GM19397 (cell line): ENCODE results near the gene FXYD5.
A peak's percentile ranks its signal among the peaks of the same experiment; 100 is the strongest.
"Not testable (repeated sequence)": the region's sequence is repeated elsewhere in the genome, so short reads cannot be mapped to it uniquely, and the experiment has no call there.

Source experiments
- ATAC-seq: cut with Tn5 transposase; IDR thresholded peaks from one replicate; pipeline ENCODE4 v1.9.1; 2021; ENCODE audit warnings: mild to moderate bottlenecking, moderate library complexity; ENCODE audit not compliant: unreplicated experiment

The FXYD5 gene

DNA sequence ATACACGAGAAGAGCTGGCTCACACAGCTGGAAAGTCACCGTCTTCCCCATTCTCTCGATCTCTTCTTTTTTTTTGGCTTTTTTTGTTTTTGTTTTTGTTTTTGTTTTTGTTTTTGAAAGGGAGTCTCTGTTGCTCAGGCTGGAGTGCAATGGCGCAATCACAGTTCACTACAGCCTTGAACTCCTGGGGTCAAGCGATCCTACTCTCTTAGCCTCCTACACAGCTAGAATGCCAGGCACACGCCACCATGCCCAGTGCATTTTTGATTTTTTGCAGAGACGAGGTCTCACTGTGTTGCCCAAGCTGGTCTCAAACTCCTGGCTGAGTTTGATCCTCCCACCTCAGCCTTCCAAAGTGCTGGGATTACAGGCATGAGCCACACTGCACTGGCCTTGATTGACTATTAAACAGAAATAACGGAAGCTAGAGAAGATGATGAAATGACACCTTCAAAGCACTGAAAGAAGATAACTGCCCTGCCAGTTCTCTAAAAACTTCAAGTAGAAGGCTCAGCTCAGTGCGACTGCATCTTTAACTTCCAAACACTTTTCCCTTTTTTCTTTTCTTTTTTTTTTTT, 34.9 kb upstream of the FXYD5 start:
- ATAC-seq: no peak

DNA sequence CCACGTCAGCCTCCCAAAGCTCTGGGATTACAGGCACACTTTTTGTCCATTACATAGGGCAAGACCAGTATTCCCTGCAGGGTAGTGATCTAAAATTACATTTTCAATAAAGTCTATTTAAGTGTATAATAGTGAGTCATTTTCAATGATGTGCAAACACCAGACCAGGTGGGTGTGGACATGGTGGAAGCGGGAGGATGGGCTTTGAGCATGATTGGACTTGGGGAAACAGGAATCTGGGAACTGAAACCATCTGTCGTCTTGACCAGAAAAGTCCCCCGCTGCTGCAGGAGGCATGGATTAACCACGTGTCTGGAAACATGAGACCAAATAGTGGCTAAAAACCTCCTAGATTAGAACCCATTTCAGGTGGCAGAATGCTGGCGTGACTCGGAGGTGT, 34.0 kb upstream of the FXYD5 start:
- no peak for ATAC-seq

DNA sequence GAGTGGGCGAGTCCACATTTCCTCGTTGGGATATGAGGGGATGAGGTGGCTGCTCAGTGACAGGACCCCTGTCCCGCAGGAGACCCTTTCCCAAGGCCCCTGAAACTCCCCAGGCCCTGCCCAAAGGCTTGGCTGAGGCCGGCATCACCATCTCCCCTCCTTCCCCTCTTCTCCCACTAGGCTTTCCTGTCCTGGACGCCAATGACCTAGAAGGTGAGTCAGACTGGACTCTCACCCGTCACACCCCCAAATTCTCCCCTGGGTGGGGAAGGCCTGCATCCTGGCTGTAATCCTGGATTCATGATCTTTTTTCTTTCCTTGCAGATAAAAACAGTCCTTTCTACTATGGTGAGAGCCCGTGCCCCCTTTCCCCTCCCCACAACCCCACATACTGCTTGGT, 33.6 kb upstream of the FXYD5 start:
- ATAC-seq: no peak

DNA sequence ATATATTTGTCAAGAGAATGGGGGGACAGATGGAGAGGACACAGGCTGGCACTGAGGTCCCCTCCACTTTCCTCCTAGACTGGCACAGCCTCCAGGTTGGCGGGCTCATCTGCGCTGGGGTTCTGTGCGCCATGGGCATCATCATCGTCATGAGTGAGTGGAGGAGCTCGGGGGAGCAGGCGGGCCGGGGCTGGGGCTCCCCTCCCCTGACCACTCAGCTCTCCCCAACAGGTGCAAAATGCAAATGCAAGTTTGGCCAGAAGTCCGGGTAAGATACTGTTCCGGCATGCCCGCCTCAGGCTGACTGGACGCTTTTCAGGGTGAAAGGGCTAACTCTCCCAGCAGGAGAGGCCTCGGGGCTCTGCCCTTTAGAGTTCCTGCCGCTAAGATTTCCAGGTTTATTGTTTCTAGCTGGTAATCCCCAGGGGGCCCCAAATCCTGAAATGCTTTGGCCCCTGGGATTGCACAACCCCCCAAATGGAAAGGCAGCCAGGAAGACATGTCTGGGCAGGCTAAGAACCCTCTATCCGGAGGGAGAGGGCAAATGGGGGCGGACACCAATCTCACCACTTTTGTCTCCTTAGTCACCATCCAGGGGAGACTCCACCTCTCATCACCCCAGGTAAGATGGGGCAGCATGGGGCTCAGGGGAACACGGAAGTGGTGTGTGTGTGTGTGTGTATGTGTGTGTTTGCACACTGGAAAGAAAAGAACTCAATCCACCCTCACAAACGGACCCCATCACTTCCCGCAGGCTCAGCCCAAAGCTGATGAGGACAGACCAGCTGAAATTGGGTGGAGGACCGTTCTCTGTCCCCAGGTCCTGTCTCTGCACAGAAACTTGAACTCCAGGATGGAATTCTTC, 31.6 kb upstream of the FXYD5 start:
- ATAC-seq: no peak

DNA sequence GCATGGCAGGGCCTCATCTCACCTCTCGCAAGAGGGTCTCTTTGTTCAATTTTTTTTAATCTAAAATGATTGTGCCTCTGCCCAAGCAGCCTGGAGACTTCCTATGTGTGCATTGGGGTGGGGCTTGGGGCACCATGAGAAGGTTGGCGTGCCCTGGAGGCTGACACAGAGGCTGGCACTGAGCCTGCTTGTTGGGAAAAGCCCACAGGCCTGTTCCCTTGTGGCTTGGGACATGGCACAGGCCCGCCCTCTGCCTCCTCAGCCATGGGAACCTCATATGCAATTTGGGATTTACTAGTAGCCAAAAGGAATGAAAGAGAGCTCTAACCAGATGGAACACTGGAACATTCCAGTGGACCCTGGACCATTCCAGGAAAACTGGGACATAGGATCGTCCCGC, 31.0 kb upstream of the FXYD5 start:
- no peak for ATAC-seq

DNA sequence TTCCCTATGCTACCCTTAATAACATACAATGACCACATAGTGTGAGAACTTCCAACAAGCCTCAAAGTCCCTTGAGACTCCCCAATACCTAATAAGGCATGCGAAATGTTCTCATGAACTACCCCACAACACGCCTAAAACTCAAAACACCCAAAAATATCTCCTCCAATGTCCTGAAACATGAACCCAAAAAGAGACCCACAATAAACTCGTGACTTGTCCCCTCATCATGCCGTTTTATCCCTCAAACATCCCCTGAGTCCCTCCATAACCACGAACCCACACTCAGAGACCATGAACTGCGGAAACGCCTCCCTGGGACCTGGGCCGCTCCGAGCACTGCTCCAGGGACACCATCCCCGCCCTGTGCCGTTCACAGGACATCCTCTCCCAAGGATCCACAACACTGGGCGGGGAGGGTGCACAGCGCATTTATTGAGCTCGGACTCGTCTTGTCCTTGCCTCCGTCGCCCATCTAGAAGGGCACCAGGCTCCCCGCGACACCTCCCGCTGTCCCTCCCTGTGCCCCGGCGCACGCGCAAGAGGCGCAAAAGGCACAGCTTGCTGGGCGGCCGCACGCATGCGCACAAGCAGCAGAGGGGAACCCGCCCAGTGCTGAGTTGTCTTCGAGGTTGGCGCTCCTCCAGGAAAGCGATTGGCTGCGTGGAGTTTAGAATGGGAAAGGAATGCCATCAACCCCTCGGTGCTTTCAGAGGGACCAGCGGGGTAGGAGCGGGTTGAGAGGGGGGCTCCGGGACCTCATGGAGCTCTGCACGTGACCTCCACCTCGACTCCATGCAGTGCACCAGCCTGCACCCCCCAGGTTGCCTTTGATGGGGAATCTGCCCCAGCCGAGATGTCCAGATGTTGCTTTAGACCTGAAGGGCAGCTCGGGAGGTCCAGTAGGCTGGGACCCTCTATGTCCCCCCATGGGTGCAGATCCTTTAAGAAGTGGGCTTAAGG, 30.2 kb upstream of the FXYD5 start:
- ATAC-seq: peak; percentile 69

DNA sequence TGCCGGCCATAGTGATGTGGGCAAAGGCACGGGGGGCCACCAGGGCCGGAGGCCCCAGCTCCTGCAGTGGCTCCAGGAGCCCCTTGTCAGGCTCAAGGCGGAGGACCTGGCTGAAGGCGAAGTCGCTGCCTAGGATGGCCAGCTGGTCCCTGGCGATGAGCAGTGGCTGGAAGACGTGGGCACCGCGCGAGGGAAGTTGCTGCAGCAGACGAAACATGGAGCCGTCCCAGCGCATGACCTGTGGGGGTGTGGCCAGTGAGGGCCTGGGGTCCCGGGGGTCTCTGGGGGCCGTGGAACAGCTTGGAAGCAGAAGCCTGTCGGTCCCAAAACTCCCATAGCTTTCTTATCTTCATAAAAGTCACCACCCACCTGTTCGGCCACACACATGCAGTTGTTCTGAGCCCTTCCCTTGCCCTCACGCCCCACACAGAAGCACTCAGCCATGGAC, 29.2 kb upstream of the FXYD5 start:
- no peak for ATAC-seq

DNA sequence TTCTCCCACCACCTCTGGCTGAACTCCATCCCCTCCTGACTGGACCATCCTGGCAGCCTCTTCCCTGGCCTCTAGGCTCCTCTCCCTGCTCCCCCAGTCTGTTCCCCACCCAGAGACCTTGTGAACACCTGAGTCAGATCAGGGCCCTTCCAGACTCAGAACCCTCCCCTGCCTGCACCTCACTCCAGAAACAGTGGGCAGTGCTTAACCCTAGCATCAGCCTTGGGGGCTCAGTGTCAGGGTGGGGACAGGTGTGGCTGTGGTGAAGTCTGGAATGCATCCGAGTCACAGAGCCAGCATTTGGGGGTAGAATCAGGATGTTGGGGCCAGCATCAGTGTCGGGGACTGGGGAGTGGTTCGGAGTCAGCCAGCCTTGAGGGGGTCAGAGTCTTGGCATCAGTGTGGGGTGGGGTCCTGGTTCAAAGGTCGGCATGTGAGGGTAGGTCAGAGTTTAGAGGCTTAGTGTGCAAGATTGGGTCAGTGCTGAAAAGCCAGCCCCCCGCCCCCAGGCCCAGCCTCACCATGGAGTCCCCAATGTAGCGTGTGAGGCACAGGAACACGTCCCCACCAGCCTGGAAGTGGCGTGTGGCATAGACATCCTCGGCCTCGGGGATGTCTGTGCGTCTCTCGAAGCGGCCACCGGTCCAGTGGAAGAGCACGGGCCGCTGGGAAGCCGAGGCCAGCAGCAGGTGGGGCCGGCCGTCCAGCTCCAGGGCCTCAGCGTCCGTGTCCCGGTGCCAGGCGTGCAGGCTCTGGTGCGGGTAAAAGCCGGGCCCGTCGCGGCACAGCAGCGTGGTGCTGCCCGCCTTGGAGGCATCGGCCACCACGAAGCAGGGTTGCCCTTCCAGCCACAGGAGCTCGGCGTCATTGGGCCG, 28.5 kb upstream of the FXYD5 start:
- no peak for ATAC-seq

DNA sequence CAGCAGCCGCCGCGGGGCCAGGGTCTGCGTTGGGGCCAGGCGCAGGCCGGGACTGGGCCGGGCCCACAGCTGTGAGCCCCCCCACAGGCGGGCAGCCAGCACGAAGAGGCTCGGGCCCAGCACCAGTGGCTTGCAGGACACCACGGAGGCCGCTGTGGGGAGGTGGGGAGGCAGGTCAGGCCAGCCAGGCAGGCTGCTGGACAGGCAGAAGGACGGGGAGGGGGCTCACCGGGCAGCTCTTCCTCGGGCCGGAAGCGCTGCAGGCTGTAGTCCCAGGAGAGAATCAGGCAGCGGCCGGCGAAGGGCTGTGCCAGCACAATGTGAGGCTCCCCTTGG, 27.9 kb upstream of the FXYD5 start:
- no peak for ATAC-seq

DNA sequence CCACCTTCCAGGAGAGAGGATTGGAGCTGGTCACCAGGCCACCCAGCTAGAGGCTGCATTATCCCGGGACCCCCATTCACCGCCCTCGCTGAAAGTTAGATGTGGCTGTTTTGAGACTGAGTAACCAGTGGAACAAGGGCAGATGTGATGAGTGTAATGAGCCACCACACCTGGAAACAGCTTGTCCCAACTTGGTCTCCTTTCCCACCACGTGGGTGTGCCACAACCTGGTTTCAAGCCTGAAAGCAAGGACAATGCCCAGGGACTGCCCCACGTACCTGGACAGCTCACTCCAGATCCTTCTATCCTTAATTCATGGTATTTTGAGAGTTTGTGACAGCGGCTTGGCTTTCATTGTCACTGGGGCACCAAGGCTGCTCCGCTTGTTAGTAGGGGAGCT, 26.7 kb upstream of the FXYD5 start:
- no peak for ATAC-seq

DNA sequence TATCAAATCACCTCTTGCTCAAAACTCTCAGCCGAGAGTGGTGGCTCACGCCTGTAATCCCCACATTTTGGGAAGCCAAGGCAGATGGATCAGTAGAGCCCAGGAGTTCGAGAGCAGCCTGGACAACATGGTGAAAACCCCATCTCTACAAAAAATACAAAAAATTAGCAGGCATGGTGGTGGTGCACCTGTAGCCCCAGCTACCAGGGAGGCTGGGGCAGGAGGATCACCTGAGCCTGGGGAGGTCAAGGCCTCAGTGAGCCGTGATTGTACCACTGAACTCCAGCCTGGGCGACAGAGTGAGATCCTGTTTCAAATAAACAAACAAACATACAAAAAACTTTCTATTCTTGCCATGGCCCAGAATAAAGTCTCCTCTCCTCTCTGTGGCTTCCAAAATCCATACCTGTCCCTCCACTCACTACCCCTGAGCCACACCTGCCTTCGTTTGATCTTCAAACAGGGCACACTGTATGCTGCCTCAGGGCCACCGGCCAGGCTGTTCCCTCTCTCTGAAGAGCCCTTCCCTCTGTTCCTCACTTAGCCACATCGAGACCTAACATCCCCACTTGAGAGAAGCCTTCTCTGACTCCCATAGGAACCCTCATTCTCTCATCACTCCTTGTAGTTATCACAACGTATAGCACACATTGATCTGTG, 26.0 kb upstream of the FXYD5 start:
- ATAC-seq: no peak

DNA sequence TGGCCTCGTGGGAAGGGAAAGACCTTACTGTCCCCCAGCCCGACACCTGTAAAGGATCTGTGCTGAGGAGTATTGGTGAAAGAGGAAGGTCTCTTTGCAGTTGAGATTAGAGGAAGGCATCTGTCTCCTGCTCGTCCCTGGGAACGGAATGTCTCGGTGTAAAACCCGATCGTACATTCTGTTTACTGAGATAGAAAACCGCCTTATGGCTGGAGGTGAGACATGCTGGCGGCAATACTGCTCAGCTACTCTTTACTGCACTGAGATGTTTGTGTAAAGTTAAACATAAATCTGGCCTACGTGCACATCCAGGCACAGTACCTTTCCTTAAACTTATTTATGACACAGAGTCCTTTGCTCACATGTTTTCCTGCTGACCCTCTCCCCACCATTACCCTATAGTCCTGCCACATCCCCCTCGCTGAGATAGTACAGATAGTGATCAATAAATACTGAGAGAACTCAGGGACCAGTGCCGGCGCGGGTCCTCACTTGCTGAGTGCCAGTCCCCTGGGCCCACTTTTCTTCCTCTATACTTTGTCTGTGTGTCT, 24.7 kb upstream of the FXYD5 start:
- not testable (repeated sequence) for ATAC-seq

DNA sequence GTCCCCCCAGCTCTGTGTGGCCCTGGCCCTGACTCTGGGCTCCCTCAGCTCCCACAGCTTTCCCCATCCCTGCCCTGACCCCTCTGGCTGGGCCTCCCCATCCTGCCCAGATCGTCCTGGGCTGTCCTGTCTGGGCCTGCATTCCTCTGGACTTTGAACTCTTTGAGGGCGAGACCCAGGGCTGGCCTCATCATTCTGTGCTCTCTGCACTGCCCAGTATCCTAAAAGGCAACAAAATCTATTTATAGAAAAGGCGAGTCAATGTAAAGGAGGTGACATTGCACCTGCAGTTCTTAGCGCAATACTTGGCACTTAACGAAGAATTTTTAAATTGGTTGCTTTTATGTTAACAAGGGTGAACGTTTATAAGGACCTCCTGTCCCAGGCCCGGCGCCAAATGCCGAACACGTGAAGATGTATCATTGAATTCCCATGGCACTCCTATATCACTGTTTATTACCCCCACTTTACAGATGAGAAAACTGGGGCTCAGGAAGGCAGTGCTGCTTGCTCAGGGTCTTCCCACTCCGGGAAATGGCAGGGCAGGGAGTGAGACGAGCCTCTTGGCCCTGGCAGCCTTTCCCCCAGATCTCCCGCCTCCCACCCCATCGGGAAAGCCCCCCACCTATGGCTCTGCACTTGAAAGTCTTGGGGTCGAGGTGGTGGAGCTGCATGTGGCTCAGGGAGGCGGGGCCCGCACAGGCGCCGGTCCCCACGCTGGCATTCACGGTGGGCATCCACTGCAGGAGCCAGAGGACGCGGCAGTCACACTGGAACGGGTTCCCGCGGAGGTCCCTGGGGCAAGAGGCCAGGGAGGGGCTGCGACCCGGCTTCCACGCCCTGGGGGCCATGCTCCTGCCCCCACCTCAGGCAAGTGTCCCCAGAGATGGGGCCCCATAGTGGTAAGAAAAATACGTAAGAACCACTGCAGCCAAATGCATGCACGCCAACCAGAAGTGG, 23.5 kb upstream of the FXYD5 start:
- ATAC-seq: no peak

DNA sequence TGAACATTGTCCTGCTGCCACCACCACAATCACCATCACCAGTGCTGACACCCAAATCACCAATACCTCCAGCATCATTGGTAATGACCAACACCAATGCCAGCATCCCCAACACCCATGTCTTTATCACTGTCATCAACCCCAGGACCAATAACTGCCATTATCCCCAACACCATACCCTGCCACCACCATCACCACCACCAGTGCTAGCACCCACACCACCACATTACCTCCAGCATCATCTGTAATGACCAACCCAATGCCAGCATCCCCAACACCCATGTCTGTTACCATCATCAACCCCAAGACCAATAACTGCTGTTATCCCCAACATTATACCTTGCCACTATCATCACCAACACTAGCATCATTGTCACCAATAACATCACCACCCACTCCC, 22.3 kb upstream of the FXYD5 start:
- ATAC-seq: no peak

DNA sequence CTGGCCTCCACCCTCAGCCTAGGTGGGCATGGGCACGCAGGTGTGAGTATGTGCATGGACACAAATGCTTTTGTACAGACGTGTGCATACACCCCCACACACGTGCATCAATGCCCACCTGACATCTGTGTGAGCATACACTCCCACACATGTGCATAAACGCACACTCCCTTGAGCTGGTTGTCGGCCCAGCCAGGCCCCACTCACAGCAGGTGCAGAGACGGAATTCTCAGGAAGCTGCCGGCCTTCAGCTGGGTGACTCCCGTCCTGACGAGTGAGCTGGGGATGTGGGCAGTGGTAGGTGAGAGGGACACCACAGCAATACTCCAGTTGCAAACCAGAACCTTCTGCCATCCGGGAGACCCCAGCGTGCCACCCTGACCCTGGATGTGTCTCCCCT, 20.7 kb upstream of the FXYD5 start:
- no peak for ATAC-seq

DNA sequence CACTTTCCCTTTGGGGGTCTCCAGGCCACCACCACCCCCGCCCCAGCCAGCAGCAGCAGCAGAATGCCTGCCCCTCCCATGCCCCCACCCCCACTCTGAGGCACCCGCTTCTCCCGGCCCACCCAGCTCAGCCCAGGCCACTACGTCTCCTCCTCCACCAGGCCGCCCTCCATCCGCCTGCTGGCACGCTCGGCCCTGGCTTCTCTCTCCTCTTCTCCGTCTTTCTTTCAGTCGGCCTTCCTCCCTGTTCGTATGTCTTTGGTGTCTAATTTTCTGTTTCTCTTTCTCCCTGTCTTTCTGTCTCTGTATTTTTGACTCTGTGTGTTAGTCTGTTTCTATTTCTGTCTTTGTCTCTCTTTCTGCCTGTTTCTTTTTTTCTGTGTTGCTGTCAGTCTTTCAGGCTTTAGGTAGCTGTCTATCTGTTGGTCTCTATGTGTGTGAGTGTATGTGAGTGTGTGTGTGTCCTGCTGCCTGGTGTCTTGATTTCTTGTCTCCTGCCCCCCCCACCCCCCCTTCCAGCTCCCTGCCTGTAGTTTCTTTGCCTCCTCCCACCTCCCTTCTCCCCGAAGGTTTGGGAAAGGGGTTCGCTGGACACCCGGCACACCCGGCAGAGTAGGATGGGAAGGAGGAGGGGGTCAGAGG, 19.8 kb upstream of the FXYD5 start, which contains the start of gene LGI4:
Gene LGI4 (minus strand): TSS at position 459 of the 642 bp plus-strand sequence. CDS start 379 bp downstream, at position 80.
- no peak for ATAC-seq

DNA sequence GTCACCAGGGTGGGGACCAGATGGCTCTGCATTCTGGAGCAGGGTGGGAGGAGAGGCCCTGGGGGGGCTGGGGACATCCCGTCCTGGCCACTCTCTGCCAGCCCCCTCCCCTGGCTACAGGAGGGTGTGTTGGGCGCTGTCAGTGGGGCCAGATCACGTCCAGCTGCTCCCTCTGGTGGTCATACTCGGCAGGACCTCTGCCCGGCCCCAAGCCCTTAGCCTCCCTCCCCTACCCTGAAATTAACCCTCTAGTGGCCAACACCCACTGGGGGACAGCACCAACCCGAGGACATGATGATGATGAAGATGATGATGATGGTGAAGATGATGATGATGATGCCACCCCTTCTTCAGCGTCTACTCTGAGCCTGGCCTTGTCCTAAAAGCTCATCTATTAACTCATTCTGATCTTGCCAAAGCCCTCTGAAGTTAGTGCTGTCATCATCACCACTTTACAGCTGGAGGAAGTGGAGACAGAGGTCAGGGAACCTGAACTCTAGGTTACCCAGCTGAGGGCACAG, 19.1 kb upstream of the FXYD5 start:
- ATAC-seq: no peak

DNA sequence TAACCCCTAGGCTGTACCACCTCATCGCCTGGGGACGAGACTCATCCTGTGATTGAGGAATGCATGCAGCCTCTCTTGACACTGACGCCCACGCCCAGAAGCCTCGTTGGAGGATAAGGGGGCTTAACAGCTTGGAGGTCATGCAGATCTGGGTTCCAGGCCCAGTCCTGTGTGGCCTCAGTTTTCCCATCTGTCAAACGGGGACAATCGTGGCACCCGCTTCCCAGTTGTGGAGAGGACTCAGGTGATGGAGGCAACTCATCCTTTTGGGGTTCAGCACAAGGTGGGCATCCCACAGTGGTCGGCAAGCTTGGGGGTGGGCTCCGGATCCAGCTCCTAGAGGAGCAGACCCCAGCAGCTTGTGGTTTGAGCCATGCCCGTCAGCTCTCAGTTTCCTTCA, 18.3 kb upstream of the FXYD5 start:
- ATAC-seq: no peak
